ENCODE results near the gene POGLUT3.

Gene POGLUT3

DNA sequence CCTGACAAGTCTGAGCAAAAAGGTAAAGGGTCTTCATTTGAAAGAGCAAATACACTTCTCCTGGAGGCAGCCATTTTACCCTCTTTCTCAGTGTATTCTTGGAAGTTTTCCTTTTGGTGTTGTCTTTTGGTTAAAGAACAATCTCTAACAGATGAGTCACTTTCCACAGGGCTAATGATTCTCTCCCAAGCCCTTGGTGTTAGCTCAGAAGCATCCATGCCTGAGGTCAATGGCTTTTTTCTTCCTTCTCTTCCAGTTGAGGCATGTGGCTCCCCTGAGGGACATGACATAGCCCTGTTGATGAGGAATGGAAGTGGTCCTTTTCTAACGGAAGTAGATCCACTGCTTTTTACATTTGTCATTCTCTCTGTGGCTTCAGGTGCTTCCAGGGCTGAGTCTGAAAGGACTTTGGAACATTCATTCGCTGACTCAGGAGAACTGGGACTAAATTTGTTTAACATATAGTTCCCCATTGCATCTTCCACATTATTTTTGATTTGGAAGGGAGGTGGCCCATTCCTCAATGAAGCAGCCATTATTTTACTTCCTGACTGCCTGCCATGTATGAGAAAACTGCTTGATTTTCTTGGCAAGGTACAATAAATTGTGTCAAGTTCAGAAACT is 13.8 kb upstream of the POGLUT3 start:
- TF ChIP-seq, protein P1, sequence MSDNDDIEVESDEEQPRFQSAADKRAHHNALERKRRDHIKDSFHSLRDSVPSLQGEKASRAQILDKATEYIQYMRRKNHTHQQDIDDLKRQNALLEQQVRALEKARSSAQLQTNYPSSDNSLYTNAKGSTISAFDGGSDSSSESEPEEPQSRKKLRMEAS (IDR thresholded peaks at IDR 0.05; ENCODE audit: low read depth, low read length) = no peak
- no peak for TF ChIP-seq POLR2A (IDR thresholded peaks at IDR 0.05; ENCODE audit: extremely low read depth, insufficient read length)

DNA sequence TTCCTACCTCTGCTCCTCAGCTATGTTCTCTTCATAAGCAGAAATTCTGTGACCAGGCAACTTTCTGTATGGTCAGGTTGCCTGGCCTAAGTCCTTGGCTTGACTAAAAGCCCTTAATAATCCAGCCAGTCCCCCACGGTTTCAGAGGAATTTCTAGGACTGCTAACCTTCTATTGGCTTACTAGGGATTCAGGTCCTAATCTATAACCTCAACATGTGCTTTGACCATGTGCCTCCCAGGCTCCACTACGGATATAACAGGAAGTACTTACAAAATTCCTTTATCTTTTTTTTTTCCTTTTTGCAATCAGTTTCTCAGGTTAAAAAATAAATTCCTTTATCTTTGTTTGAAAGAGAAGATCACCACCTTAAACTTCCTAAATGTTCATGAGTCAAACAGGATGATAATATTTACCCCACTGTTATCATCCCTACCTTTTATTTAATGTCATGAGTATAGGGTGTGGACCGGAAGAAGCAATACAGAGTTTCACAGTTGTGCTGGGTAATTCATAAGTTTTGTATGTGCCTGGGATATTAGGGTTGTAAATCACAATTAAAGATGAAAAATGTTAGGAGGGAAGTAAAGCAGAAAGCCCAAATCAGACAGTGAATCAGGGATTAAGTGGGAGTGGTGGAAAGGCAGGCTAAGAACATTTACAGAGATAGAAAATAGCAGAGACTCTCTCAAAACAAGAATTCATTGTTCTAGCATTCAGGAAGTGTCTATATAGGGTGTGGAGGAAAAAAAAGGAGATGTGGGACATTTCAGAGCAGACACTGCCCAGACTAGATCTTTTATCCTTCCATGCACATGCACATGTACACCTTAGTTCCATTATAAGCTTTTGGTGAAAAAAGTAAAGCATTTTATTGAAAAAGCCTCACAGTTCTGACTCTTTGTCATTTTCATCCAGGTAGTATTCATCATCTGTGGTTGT is 10.7 kb upstream of the POGLUT3 start:
- TF ChIP-seq, protein P1 (IDR thresholded peaks at IDR 0.05; ENCODE audit: low read depth, low read length) = peak; percentile 35
- TF ChIP-seq, protein P2, sequence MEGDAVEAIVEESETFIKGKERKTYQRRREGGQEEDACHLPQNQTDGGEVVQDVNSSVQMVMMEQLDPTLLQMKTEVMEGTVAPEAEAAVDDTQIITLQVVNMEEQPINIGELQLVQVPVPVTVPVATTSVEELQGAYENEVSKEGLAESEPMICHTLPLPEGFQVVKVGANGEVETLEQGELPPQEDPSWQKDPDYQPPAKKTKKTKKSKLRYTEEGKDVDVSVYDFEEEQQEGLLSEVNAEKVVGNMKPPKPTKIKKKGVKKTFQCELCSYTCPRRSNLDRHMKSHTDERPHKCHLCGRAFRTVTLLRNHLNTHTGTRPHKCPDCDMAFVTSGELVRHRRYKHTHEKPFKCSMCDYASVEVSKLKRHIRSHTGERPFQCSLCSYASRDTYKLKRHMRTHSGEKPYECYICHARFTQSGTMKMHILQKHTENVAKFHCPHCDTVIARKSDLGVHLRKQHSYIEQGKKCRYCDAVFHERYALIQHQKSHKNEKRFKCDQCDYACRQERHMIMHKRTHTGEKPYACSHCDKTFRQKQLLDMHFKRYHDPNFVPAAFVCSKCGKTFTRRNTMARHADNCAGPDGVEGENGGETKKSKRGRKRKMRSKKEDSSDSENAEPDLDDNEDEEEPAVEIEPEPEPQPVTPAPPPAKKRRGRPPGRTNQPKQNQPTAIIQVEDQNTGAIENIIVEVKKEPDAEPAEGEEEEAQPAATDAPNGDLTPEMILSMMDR (IDR thresholded peaks at IDR 0.05; ENCODE audit: low read depth, low read length) = no peak
- no peak overlapping the region for H3K4me3 ChIP-seq (ENCODE audit: low read depth, low read length)
- DNase-seq (ENCODE audit: low read depth) = no peak

More for the DNA sequence above, 13.8 kb upstream of the POGLUT3 start:
- DNase-seq (ENCODE audit: low read depth) = no peak
- no peak overlapping the region for H3K4me3 ChIP-seq (ENCODE audit: low read depth, low read length)

DNA sequence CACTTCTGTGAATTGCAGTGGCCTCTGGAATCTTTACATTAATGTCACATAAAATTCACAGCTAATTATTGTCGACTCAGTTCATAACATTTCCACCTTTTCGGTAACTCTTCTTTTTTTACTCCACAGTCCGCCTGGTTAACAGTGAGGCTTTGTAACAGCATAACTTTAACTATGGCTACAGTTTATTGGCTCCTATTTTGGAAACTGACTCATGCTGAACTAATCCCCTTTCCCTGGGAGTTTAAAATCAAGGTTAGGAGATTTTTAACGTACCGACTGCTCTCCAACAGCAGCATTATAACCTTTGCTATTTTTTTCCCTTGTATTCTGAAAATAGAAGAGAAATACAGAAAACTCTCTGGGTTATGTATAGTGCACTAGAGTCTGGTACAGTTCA is 3.2 kb upstream of the POGLUT3 start:
- DNase-seq (ENCODE audit: low read depth) = no peak
- TF ChIP-seq, protein P1 (IDR thresholded peaks at IDR 0.05; ENCODE audit: low read depth, low read length) = no peak
- TF ChIP-seq POLR2A (IDR thresholded peaks at IDR 0.05; ENCODE audit: extremely low read depth, insufficient read length) (no peak), MYC (IDR thresholded peaks at IDR 0.05; ENCODE audit: low read depth, low read length) (no peak)
- TF ChIP-seq, protein P2 (IDR thresholded peaks at IDR 0.05; ENCODE audit: low read depth, low read length) = no peak
- no peak overlapping the region for H3K4me3 ChIP-seq (ENCODE audit: low read depth, low read length)

DNA sequence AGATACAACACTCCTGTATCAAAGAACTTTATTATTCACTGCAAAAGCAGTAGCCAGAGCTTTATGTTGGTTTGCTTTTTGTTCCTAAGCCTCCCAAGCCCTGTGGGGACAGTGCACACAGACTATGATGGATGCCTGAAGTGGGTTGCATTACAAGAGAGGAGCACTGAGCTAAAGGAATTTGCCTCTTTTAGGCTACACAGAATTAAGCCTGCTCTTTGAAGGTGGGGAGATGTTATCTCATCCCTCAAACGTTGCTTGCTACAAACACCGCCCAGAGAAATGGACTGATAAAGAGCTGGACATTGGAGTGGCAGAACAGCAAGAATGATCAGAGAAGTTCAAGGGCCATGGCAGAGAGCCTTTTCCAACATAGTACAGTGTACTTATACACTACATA is 2.5 kb upstream of the POGLUT3 start:
- H3K4me3 ChIP-seq (ENCODE audit: low read depth, low read length) = no peak overlapping the region
- no peak for DNase-seq (ENCODE audit: low read depth)
- TF ChIP-seq POLR2A (IDR thresholded peaks at IDR 0.05; ENCODE audit: extremely low read depth, insufficient read length) (no peak), MYC (IDR thresholded peaks at IDR 0.05; ENCODE audit: low read depth, low read length) (no peak)
- TF ChIP-seq, protein P2 (IDR thresholded peaks at IDR 0.05; ENCODE audit: low read depth, low read length) = no peak
- TF ChIP-seq, protein P1 (IDR thresholded peaks at IDR 0.05; ENCODE audit: low read depth, low read length) = no peak

DNA sequence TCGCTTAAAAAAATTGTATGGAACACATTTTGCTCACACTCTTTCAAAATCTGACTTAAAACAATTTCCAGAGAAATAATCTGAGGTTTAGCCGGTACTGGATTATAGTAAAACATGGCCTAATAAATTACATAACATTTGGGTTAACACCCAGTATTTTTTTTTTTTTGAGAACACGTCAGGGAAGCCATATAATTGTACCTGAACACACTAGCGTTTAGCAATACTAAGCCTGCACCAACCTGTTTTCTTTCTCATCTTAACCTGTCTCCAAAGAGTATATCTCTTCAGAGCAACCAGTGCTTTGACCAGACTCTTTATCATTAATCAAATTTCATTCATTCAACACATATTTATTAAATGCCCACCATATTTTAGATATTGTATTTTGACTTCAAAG is 2.0 kb upstream of the POGLUT3 start:
- no peak for DNase-seq (ENCODE audit: low read depth)
- TF ChIP-seq, protein P2 (IDR thresholded peaks at IDR 0.05; ENCODE audit: low read depth, low read length) = no peak
- no peak for TF ChIP-seq MYC (IDR thresholded peaks at IDR 0.05; ENCODE audit: low read depth, low read length)
- TF ChIP-seq, protein P1 (IDR thresholded peaks at IDR 0.05; ENCODE audit: low read depth, low read length) = no peak
- TF ChIP-seq POLR2A (IDR thresholded peaks at IDR 0.05; ENCODE audit: extremely low read depth, insufficient read length) = no peak
- no peak overlapping the region for H3K4me3 ChIP-seq (ENCODE audit: low read depth, low read length)

Measured in NB4 (cell line).